Right hindlimb (tissue), 1 donor: ENCODE measurements around the gene NOX4.
"Not testable (repeated sequence)": the region's sequence is repeated elsewhere in the genome, so short reads cannot be mapped to it uniquely, and the experiment has no call there.

ENCODE experiments used
- DNase-seq: peaks from one replicate; pipeline ENCODE4 v3.0.0-alpha.2; 2018

NOX4 gene

GRCh38 chr11:89293965-89294679 lies 197.1 kb downstream of the NOX4 start:
- peak; percentile 18 for DNase-seq

DNA sequence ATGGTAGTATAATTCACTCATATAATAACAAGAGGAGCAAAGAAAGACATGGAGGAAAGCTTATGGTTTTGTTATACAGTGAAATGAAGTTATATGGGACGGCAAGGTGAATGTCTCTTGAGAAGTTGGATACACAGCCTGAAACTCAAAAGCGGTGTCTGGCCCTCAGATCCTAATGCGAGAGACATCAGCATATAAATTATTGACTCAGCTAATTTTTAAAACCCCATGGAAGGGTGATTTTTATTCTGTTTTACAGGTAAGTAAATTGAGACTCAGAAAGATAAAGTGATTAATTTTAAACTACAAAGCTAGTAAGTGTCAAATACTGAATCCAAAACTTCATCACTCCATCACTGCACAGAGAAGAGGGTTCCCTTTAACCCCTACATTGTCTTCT lies 203.2 kb downstream of the NOX4 start:
- not testable (repeated sequence) for DNase-seq

DNA sequence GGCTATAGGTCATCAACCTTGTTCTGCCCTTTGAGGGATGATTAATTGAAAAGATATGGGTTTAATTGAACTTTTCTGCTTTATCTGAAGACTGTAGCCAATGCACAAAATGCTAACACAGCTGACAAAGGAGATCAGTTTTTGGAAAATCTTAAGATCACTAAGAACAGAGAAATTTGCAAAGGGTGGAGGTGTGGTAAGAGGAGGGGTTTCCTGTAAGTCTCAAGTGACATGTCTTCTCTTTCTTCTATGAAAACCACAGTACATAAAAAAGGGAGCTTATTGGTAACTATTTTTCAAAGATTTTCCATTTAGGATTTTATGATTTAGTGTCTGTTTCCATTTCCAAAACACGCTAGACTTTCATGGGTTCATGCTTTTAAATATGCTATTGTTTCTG lies 204.6 kb downstream of the NOX4 start:
- not testable (repeated sequence) for DNase-seq

GRCh38 chr11:89281032-89281677 lies 210.0 kb downstream of the NOX4 start:
- DNase-seq: not testable (repeated sequence)

- no peak for DNase-seq
These were observed 212.0 kb downstream of the NOX4 start for GRCh38 chr11:89279176-89279575.

- no peak for DNase-seq
These were observed 215.2 kb downstream of the NOX4 start for GRCh38 chr11:89275966-89276365.
